ENCODE data around the gene C14orf119.

C14orf119 gene

GRCh38 chr14:23115039-23115731 is 19.9 kb downstream of the C14orf119 start:
- no peak overlapping the region for H3K4me3 ChIP-seq (ENCODE audit: low read length)
- no peak for TF ChIP-seq ZNF274 (IDR thresholded peaks at IDR 0.05; ENCODE audit: low read depth, low read length)

DNA sequence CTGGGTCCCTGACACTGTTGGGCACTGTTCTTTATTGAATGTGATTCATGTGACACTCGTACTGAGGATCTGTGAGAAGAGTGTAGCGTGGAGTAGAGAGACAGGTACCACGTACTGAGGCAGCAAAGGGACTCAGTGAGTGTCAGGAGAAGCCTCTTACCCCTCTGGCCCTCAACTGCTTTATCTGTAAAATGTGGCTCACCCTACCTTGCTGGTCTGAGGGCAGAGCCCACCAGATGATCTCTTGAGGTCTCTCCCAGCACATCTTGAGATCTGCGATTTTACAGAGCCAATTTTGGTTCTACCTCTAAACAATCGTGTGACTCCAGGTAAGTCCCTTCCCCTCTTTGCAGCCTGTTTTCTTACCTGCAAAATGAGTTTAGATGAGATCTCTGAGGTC is 20.6 kb downstream of the C14orf119 start:
- no peak overlapping the region for H3K4me3 ChIP-seq (ENCODE audit: low read length)
- no peak for TF ChIP-seq ZNF274 (IDR thresholded peaks at IDR 0.05; ENCODE audit: low read depth, low read length)

DNA sequence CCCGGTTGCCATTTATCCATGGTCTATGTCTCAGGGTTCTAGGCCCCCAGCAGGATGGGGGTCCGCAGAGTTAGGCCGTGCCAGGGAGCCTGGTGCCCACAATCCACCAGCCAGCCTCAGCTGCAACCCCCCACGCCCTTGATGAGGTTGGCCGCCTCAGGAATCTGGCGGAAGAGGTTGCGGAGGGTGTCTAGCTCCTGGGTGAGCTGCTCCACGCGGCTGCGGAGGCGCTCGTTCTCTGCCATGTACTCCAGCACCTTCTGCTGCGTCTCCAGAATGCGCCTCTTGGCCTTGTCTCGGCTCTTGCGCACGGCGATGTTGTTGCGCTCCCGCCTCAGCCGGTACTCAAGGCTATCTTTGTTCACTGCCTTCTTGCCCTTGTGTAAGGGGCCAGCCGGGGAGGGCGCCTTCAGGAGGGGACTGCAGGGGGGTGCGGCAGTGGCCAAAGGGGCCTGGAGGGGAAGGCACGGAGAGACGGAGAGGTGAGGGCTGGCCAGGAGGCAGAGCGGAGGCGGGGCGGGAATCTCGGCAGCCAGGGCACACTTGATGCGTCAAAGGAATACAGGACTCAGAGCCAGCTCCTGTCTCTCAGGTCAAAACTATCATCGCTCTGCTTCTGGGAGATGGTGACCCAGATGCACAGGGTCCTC is 22.2 kb downstream of the C14orf119 start:
- no peak for TF ChIP-seq ZNF274 (IDR thresholded peaks at IDR 0.05; ENCODE audit: low read depth, low read length)
- H3K4me3 ChIP-seq (ENCODE audit: low read length), result no peak overlapping the region

GRCh38 chr14:23118506-23119362 is 23.4 kb downstream of the C14orf119 start, which contains the start of gene CEBPE:
TSS of gene CEBPE (minus strand) at chr14:23119255. CDS start at chr14:23119091, 164 bp downstream.
- TF ChIP-seq ZNF274 (IDR thresholded peaks at IDR 0.05; ENCODE audit: low read depth, low read length), result no peak

GRCh38 chr14:23119363-23120327 is 24.3 kb downstream of the C14orf119 start:
- TF ChIP-seq ZNF274 (IDR thresholded peaks at IDR 0.05; ENCODE audit: low read depth, low read length), result no peak
- H3K4me3 ChIP-seq (ENCODE audit: low read length), result no peak overlapping the region

More at GRCh38 chr14:23118506-23119362, 23.4 kb downstream of the C14orf119 start, which contains the start of gene CEBPE:
- no peak within 1 kb of the TSS for H3K4me3 ChIP-seq (ENCODE audit: low read length)

DNA sequence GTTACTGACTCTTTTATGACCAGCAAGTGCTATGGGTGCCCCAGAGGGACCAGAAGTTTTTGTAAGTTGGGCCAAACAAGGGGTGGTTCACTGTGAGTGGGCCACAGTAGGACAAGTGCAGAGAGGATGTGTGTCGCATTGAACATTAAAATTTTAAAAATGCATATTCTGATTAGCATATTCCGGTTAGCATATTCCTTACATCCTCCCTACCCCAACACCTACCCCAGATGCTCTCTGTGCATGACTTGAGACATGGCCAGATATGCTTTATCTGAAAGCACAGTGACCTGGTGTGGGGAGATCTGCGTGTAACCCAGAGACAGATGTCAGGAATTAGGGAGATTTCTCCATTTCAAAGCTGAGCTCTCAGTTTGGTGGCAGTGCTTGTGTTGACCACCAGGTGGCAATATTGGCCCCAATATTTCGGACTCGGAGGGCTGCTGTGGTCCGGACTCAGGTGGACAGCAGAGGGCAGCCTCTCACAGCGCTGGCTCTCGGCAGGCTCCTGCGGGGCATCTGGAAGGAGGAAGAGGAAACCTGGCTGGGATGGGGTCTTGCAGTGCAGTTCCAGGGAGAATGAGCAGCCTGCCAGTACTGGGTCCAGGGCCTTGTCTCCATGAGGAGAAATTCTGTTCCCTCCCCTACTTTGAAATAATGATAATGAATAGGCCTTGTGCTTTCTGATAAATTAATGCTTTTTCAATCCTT is 25.4 kb downstream of the C14orf119 start:
- H3K4me3 ChIP-seq (ENCODE audit: low read length), result no peak overlapping the region
- TF ChIP-seq ZNF274 (IDR thresholded peaks at IDR 0.05; ENCODE audit: low read depth, low read length), result no peak

GRCh38 chr14:23121361-23121771 is 26.1 kb downstream of the C14orf119 start:
- H3K4me3 ChIP-seq (ENCODE audit: low read length), result no peak overlapping the region
- TF ChIP-seq ZNF274 (IDR thresholded peaks at IDR 0.05; ENCODE audit: low read depth, low read length), result no peak

DNA sequence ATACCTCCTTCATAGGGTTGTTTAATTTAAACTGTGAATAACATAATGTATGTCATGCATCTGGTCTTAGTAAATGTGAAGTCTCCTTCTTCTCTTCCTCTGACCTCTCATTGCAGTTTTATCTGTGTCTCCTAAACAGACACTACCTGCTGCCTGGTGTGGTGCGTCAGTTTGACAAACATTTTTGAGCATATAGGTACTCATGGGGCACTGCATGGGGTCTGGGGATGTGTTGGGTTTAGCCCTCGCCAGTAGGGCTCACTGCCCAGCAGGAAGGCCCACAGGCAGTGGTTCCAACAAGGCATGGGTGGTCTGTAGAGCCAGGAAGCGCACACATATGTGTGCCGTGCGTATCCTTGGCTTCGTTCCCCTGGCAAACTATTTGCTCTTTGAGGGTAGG is 26.8 kb downstream of the C14orf119 start:
- TF ChIP-seq ZNF274 (IDR thresholded peaks at IDR 0.05; ENCODE audit: low read depth, low read length), result no peak
- H3K4me3 ChIP-seq (ENCODE audit: low read length), result no peak overlapping the region

GRCh38 chr14:23123419-23123818 is 28.1 kb downstream of the C14orf119 start:
- H3K4me3 ChIP-seq (ENCODE audit: low read length), result no peak overlapping the region
- no peak for TF ChIP-seq ZNF274 (IDR thresholded peaks at IDR 0.05; ENCODE audit: low read depth, low read length)

DNA sequence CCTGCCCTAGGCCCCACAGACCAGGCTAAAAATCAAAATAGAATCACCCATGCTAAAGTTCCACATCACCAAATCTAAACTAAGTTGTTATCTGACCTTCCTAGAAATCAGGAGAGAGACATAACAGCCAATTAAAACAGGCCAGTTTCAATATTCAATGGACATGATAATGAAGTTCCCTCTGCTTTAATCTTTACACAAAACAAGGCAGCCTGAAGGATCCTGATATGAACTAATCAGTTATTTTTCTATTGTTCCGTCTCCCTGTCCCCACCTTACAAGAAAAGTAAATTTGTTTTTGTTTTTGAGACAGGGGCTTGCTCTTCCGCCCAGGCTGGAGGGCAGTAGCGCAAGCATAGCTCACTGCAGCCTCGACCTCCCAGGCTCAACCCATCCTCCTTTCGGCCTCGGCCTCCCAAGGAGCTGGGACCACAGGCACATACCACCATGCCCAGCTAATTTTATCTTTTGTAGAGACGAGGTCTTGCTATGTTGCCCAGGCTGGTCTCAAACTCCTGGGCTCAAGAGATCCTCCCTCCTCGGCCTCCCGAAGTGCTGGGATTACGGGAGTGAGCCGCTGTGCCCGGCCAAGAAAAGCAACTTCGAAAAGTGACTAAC is 29.1 kb downstream of the C14orf119 start:
- TF ChIP-seq ZNF274 (IDR thresholded peaks at IDR 0.05; ENCODE audit: low read depth, low read length), result no peak
- H3K4me3 ChIP-seq (ENCODE audit: low read length), result no peak overlapping the region

GRCh38 chr14:23125011-23125410 is 29.7 kb downstream of the C14orf119 start:
- TF ChIP-seq ZNF274 (IDR thresholded peaks at IDR 0.05; ENCODE audit: low read depth, low read length), result no peak

GRCh38 chr14:23125933-23126524 is 30.7 kb downstream of the C14orf119 start:
- no peak overlapping the region for H3K4me3 ChIP-seq (ENCODE audit: low read length)
- TF ChIP-seq ZNF274 (IDR thresholded peaks at IDR 0.05; ENCODE audit: low read depth, low read length), result no peak

More at GRCh38 chr14:23125011-23125410, 29.7 kb downstream of the C14orf119 start:
- no peak overlapping the region for H3K4me3 ChIP-seq (ENCODE audit: low read length)

Measured in GM08714 (cell line).